Measurements from ENCODE around the gene RALGPS2. TPM values are rescaled to one million over a fixed set of nuclear protein-coding genes. Genes with fewer than 3 reads are reported as not detected.

RALGPS2 gene
- polyA plus RNA-seq, 1 of the 3 experiments (the other 2 are of a cell fraction): 5.1 TPM

GRCh38 chr1:178796013-178796412, 71.0 kb downstream of the RALGPS2 start:
- Histone ChIP-seq H3K4me2 (no peak overlapping the region), H3K4me3 (ENCODE audit: low read depth in 2 of 2, low read length in 1 of 2) (no peak overlapping the region), H3K79me2 (ENCODE audit: insufficient read depth) (no peaks in the 10 kb centered on the region; the same call in 1 of the 2 replicates), H3K27ac (ENCODE audit: low read depth in 2 of 2, low read length in 1 of 2) (no peak overlapping the region), H3K36me3 (replicated peaks in 1 of 2; ENCODE audit: control insufficient read depth in 1 of 2, insufficient read depth in 2 of 2, low read length in 1 of 2) (peaks cover 2 to 27% of the 10 kb centered on the region in 2 experiments), H3K4me1 (ENCODE audit: control insufficient read depth in 1 of 2, insufficient read depth in 2 of 2, low read depth in 1 of 2, low read length in 1 of 2) (no peaks in the 10 kb centered on the region), H4K20me1 (ENCODE audit: insufficient read depth) (no peaks in the 10 kb centered on the region), H3F3A (replicated peaks; ENCODE audit: insufficient read depth) (peaks cover 4% of the 10 kb centered on the region), H3K9me2 (no peaks in the 10 kb centered on the region), H2AFZ (ENCODE audit: low read depth) (no peak overlapping the region), H3K27me3 (ENCODE audit: insufficient read depth) (no peaks in the 10 kb centered on the region), H3K9ac (no peak overlapping the region), H3K9me3 (no peaks in the 10 kb centered on the region)
- DNase-seq: no peak
- CTCF ChIA-PET: interaction anchor here (1.0 kb wide), 1 partner anchor 207 kb away, joined by 3 read pairs; no protein-coding TSS in a partner anchor
- POLR2A ChIA-PET: no interaction called here
- no peak for TF ChIP-seq RFX5 (IDR thresholded peaks at IDR 0.05; ENCODE audit: low read length)
- TF ChIP-seq EZH2phosphoT487 (IDR thresholded peaks at IDR 0.05; ENCODE audit: borderline replicate concordance, low read depth): no peak
- TF ChIP-seq CTCF (IDR thresholded peaks at IDR 0.05): no peak
- TF ChIP-seq MXI1 (IDR thresholded peaks at IDR 0.05; ENCODE audit: low read depth, low read length): no peak
- no peak for TF ChIP-seq TEAD4 (IDR thresholded peaks at IDR 0.05; ENCODE audit: borderline replicate concordance, insufficient read depth)
- TF ChIP-seq POLR2AphosphoS5 (IDR thresholded peaks at IDR 0.05; ENCODE audit: low read depth, low read length): no peak
- no peak for TF ChIP-seq FOSL2 (IDR thresholded peaks at IDR 0.05; ENCODE audit: borderline replicate concordance, low read depth)
- no peak for TF ChIP-seq NFIC (IDR thresholded peaks at IDR 0.05; ENCODE audit: borderline replicate concordance)
- no peak for TF ChIP-seq MEF2A (IDR thresholded peaks at IDR 0.05; ENCODE audit: borderline replicate concordance, low read depth)
- TF ChIP-seq NRF1 (IDR thresholded peaks at IDR 0.05; ENCODE audit: low read depth, low read length): no peak
- 96% methylated on average over 3 of the region's 3 CpGs for WGBS (ENCODE audit: low lambda C conversion rate)

GRCh38 chr1:178797590-178797989, 72.5 kb downstream of the RALGPS2 start:
- ChIA-PET CTCF (no interaction called here), POLR2A (no interaction called here)
- Histone ChIP-seq H3K9me2 (no peaks in the 10 kb centered on the region), H3K27ac (ENCODE audit: low read depth in 2 of 2, low read length in 1 of 2) (no peak overlapping the region), H3K4me3 (ENCODE audit: low read depth in 2 of 2, low read length in 1 of 2) (no peak overlapping the region), H3K9me3 (no peaks in the 10 kb centered on the region), H3K79me2 (ENCODE audit: insufficient read depth) (no peaks in the 10 kb centered on the region; the same call in 1 of the 2 replicates), H3K4me1 (ENCODE audit: control insufficient read depth in 1 of 2, insufficient read depth in 2 of 2, low read depth in 1 of 2, low read length in 1 of 2) (no peaks in the 10 kb centered on the region), H3K27me3 (ENCODE audit: insufficient read depth) (no peaks in the 10 kb centered on the region), H3F3A (replicated peaks; ENCODE audit: insufficient read depth) (no peaks in the 10 kb centered on the region), H3K9ac (no peak overlapping the region), H3K4me2 (no peak overlapping the region), H3K36me3 (replicated peaks in 1 of 2; ENCODE audit: control insufficient read depth in 1 of 2, insufficient read depth in 2 of 2, low read length in 1 of 2) (peaks cover 2 to 30% of the 10 kb centered on the region in 2 experiments), H2AFZ (ENCODE audit: low read depth) (no peak overlapping the region), H4K20me1 (ENCODE audit: insufficient read depth) (no peaks in the 10 kb centered on the region)
- TF ChIP-seq GATA2 (CRISPR knock-in tag; IDR thresholded peaks at IDR 0.05) (no peak), RCOR1 (IDR thresholded peaks at IDR 0.05; ENCODE audit: low read length) (no peak), FOXM1 (IDR thresholded peaks at IDR 0.05; ENCODE audit: low read depth) (no peak), EP300 (IDR thresholded peaks at IDR 0.05; ENCODE audit: borderline replicate concordance in 1 of 2, low read depth in 1 of 2, low read length in 1 of 2) (no peak), NRF1 (IDR thresholded peaks at IDR 0.05; ENCODE audit: low read depth, low read length) (no peak), TEAD4 (IDR thresholded peaks at IDR 0.05; ENCODE audit: borderline replicate concordance, insufficient read depth) (no peak), EZH2phosphoT487 (IDR thresholded peaks at IDR 0.05; ENCODE audit: borderline replicate concordance, low read depth) (no peak), POLR2AphosphoS5 (IDR thresholded peaks at IDR 0.05; ENCODE audit: low read depth, low read length) (no peak), REST (IDR thresholded peaks at IDR 0.05; ENCODE audit: low read depth, low read length) (no peak), JUND (IDR thresholded peaks at IDR 0.05) (no peak), RFX5 (IDR thresholded peaks at IDR 0.05; ENCODE audit: low read length) (no peak), USF1 (IDR thresholded peaks at IDR 0.05; ENCODE audit: borderline replicate concordance, low read depth) (no peak), MXI1 (IDR thresholded peaks at IDR 0.05; ENCODE audit: low read depth, low read length) (no peak)
- WGBS (ENCODE audit: low lambda C conversion rate): 92% methylated on average over 2 of the region's 2 CpGs
- DNase-seq: no peak
